ENCODE results near the gene PTPRN2.
"Not testable (repeated sequence)": the region's sequence is repeated elsewhere in the genome, so short reads cannot be mapped to it uniquely, and the experiment has no call there.

The PTPRN2 gene

DNA sequence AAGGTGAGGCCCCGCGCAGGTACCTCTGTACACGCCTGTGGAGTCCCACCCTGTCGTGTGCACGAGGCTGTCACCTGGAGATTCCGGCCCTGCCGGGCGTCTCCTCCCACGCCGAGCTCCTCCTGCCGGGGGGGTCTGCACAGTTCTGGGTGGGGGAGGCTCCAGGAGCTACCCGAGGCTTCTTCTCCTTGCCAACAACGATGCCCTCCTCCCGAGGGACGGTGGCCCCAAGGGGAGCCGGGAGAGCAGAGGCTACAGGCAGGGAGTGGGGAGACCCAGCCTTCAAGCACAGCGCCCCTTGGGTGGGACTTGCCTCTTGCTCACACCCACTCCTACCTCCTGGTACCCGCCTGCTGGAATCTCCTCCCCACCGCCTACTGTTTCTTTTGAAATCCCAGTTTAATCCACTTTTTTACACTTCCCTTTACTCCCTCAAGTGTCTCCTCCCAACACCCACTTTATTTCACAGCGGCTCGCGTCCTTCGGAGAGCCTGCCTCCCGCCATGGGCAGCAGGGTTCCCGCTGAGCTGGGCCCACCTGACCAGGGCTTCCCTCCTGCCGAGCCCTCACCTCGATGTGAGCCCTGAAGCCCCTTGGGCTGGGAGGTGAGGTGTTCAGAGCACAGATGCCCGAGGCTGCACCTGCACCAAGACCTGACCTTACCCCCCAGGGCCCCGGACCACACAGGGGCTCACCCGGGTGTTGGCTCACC lies 912.8 kb downstream of the PTPRN2 start:
- DNase-seq = no peak

DNA sequence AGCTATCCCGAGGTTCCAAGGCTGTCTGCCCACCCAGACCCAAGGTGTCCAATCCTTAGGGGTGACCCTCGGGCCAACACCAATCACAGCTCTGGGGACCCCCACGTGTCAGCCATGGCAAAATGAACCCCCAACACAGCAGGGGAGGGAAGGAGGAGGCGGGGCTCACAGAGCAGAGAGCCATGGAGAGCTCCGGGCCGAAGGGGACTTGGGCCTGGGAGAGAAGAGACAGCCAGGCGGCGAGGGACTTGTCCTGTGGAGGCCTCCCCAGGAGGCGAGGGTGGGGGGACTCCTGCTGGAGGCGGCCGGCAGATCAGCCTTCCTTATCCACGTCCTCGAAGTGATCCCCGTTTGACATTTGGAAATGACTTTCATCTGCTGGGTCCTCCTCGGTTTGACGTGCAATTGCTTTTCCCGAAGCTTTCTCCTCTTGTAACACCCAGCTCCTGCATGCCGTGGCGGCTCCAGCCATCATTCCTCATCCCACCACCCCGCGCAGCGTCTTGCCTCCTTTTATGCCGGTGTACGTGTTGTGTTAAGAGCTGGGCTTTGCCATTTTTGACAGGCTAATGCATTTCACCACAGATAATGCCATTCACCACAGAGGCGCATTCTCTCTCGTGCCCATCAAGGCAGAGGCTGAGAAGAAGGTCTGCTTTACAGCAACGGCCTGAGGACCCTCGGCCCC lies 913.5 kb downstream of the PTPRN2 start:
- DNase-seq = no peak

DNA sequence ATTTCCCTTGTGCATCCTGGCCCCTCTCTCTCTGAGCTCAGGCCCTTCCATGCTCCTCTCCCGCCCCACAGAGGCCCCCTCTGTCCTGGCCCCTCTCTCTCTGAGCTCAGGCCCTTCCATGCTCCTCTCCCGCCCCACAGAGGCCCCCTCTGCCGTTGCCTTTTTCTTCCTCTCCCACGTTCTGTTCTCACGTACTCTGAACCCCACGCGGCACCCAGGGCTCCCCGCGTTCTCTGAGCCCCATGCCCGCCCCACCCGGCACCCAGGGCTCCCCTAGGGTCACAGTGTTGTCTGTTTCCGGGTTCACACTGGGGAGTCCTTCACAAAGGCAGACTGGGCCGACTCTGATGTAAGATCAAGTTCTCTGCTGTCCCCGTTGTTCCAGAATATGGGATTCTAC lies 914.0 kb downstream of the PTPRN2 start:
- no peak for DNase-seq

DNA sequence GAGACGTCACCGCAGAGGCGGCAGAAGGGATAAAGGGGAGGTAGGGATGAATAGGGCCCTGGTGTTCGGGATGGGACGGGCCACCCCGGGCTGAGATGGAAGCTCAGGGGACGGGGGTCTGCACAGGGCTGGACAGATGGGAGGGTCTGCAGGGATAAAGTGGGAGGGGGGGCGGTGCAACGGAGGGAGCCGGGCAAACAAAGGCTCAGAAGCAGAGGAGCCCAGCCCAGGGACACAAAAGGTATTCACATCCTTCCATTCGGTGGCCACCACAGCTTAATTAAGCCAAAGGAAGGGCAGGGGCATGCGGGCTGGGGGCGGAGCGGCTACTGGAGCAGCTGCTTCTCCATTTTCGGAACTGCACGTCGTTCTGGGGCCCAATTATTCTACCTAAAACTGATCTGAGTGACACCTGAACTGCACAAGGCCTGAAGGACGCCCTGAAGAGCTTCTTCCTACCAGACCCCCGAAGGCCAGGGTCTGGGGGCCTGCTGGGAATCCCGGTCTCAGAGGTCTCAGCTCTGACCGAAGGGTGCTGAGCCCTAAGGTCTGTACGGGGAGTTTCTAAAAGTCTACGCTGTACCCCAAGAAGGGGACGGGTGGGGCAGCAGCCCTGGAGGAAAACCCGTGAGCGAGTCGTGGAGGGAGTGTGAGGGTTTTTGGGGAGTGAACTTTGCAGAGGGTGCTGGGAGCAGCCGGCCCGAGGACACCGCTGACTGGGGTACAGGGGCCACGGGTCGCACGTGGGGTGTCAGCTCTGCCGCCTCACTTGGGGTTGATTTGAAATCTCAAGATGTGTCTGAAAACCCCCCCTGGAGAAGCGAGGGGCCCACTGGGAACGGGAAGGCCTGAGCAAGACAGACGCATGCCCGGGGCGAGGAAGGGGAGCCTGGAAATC lies 916.0 kb downstream of the PTPRN2 start:
- DNase-seq = no peak

DNA sequence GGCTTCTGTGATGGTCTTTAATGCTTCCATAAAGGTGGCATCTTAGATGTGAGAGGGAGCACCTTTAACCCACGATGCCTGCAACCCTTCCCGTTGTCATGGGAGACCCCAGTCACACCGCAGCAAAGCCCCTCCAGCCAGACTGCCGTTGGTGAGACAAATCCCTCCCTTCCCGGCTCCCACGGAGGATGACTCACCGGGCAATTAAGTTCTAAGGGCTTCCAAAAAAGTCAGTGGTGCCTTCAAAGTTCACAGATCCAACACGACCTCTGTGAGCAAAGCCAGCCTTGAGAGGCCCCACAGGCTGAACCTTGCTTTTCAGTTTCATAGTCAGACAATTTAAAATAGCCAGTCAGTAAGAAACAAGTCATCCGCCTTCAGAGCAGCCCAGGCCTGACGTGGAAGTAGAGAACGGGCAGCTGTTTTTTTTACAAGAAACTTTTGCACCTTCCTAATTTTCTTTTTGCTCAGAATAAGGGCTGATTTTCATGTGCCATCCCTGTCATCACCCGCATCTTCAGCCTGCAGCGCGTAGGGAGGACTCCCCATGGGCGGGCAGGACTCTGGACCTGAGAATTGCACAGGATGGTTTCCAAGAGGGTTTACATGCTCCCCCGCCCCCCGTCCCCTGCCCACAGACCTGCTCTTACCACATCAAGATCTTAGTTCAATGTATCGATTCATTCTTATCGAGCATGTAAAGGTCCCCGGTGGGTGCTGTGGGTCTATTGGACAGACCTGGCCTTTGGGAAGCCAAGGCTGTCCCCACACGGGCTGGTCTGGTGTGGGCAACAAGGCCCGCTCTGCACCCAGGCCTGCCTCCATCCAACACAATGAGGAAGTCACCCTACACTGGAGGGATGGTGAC lies 916.9 kb downstream of the PTPRN2 start:
- no peak for DNase-seq

DNA sequence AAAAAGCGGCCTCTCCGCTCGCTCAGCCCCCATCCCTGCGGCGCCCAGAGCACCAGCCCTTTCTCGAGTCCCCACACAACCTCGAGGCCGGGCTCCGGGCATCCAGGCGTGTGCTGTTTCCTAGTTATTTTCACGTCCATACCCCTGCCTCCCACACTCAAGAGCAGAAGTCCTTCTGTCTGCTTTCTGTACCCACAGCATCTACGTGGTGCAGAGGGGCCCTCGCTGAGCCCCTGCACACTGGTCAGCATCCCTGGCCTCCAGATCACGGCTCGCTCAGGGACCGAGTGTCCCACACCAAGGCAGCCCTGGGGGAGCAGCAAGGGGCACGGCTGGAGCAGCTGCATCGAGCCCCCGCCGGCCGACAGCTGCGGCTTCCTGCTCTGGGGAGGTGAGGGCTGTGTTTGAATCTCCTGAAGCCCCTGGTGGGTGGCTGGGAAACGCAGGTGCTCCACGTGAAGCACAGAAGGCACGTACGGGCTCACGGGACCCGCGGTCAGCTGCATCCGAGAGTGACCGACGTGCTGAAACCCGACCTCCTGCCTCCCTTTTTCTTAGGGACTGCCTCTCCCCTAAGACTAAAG lies 917.8 kb downstream of the PTPRN2 start:
- no peak for DNase-seq

DNA sequence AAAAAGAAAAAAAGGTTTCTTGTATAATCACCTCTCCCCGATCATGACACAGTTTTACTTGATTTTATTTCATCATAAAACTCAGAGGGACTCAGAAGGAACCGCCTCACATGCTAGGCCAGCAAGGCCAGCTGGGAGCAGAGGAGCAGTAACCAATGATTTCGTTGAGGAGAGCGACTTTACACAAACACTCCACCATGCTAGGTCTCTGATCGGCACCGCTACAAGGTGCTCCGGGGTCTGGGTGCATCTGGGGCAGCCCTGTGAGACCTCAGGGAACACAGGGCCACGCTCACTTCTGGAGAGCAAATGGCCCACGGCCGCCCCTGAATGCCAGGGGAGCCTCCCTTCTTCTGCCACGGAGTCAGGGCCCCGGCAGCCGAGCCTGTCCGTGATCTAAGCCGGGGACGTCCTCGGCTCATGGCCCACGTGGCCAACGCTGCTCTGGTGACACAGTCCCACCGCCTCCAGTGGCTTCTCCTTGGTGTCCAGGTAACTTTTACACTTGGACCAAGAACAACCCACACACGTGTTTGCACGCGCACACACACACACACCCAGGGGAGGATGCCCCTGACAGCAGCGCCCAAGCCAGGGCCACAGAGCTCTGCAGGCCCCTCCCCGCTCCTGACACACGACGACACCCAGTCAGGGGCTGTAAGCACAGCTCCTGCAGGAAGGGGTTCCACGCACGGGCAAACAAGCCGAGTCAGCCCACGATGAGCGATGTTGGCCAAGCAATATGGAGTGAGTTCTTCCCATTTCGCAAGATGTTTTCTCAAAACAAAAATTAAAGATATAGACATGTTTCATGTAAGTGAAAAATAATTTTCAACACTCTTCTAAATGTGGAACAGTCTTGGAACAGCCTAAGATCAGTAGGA lies 918.5 kb downstream of the PTPRN2 start:
- no peak for DNase-seq

DNA sequence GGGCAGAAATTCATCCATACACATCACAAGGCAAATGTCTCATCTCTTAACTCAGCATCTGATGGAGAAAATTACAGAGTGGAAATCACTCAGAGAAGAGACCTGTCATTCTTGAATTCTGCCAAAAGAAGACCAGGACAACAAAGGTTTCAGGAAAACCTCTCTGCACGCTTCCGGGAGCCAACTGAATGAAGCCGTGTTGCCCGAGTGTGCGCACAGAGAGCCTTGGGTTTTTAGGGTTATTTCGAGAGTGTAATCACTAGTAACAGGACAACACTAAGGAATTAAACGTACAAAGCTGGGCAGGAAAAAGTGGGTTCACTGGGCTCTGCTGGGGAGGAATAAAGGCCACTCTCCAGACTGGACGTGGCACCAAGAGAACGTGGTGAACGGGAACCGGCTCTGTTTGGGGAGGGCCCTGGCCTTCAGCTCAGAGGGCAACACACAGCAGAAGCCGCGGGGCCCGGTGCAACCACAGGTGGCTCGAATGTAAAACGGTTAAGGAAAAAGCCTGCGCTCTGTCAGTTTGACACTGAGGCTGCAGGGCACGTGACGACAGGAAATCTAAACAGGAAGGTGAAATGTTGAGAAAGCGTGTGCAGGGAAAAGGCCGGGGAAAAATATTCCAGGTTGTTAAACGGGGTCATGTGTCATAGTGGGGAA lies 919.3 kb downstream of the PTPRN2 start:
- no peak for DNase-seq

DNA sequence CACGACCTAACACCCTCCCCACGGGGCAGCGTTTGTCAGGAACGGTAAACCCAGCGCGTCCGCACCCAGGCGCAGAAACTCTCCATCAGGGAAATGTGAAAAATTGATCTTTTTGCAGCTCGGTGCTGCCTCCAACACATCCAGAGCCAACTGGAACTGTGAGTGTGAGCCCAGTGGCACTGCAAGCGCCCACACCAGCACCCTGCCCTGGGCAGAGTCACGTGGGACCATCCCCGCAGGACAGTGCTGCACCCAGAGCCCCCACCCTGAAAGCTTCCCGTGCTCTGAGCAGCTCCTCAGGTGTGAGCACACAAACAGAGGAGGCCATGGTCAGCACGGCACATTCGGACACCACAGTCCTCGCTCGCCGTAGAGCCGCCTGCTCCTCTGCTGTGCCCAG lies 919.9 kb downstream of the PTPRN2 start:
- no peak for DNase-seq

DNA sequence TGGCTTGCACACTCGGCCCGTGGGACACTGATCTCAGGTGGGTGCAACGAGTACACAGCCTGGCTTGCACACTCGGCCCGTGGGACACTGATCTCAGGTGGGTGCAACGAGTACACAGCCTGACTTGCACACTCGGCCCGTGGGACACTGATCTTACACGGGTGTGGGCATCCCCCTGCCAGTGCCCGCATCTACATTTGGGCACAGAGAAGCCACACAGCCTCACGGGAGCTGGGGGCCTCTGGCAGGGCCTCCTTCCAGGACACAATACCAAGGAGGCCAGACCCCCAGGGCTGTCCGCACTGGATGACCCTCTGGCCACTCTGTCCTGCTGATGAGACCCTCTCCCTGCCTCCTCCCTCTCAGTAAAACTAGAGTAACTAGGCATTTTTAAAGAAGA lies 920.4 kb downstream of the PTPRN2 start:
- DNase-seq = no peak

DNA sequence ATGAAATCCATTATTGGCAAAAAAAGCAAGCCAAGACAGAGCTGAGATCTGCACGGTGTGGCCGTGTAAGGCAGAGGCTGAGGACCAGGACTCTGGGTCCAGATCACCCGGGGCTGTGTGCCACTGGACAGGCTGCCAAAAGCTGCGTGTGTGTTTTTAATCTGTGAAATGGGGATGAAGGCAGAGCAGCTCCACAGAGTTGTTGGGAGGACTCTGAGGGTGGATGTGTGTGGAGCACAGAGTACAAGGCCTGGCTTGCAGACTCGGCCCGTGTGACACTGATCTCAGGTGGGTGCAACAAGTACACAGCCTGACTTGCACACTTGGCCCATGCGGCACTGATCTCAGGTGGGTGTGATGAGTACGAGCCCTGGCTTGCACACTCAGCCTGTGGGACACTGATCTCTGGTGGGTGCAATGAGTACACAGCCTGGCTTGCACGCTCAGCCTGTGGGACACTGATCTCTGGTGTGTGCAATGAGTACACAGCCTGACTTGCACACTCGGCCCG lies 921.0 kb downstream of the PTPRN2 start:
- DNase-seq = no peak

DNA sequence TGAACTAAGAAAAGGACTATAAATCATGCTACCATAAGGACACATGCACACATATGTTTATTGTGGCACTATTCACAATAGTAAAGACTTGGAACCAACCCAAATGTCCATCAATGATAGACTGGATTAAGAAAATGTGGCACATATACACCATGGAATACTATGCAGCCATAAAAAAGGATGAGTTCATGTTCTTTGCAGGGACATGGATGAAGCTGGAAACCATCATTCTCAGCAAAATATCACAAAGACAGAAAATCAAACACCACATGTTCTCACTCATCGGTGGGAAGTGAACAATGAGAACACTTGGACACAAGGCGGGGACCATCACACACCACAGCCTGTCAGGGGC lies 922.0 kb downstream of the PTPRN2 start:
- DNase-seq = not testable (repeated sequence)

DNA sequence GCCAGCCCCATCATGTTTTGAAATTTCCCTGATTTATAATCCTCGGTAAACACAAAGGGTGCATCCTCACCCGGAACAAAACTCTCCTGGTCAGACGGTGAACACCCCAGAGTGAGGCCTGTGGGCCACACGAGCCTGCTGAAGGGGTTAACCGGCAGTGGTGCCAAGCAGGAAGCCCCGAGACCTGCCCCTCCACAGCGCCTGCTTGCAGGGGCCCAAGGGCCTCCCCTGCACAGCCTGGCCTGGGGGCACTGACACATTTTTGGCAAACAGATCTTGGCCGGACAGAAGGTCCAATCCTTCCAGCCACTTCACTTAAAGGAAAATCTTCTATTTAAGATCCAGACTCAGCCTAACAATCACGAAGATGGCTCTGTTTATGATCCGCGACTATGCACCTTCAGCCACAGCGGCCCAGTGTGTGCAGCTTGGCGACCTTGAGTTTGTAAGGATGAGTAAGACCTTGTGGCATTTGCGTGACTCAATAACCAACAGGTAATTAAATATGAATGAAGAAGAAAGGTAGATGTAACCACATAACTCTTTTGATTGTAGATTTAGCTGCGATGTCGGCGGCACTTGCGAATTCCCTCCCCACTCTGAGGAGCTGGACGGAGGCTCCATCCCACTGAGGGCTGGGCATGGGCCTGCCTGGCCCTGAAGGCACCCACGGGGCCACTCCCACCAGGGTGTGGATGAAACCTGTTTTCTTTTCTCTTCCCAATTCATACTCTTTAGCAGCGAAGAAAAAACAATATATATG lies 922.6 kb downstream of the PTPRN2 start:
- DNase-seq = no peak

DNA sequence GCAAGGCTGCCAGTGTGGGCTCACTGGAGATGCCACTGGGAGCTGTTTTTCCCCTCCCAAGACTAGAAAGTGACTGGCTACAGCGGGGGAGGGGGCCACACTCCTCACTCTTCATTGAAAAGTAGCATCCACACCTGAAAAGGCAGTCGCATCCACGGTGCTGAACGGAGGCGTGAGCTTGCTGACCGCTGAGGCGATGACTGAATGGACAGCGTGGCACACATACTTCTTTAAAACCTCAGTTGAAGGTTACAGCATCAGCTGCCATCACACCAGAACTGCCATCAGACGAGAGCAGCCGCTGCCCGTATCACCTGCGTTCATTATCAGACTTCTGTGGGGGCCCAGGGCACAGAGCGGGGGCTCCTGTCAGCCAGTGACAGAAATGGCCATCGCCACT lies 923.6 kb downstream of the PTPRN2 start:
- DNase-seq = no peak

DNA sequence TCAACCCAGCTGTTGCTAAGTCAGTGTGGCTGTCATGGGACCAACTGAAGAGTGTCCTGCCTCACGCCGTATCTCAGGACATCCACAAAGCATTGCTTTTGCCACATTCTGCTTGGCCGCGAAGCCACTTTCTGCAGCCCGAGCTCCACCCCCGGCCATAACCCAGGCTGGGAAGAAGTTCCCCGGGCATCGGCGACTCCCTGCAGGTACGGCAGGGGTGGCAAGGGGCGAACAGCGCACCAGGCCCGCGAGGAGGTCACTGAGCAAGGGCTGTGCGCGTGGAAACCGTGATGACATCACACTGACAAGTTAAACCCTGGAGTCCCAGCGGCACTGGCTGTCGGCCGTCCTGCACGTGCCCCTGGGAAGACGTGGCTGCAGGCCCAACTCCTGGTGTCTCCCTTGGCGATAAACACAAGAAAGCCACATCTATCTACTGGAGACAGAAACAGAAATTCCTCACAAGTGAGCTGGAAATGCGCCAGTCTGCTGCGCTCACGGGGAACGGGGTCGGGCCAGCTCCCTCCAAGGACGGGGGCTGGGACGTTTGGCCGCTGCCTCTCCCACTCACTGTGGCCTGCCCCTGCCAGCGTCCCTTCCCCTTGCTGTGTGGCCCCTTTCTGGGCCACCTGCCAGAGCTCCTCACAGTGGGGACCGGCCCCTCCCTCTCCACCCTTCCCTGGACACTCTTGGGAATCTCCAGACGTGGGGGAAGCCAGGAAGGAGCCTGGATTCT lies 924.5 kb downstream of the PTPRN2 start:
- no peak for DNase-seq

DNA sequence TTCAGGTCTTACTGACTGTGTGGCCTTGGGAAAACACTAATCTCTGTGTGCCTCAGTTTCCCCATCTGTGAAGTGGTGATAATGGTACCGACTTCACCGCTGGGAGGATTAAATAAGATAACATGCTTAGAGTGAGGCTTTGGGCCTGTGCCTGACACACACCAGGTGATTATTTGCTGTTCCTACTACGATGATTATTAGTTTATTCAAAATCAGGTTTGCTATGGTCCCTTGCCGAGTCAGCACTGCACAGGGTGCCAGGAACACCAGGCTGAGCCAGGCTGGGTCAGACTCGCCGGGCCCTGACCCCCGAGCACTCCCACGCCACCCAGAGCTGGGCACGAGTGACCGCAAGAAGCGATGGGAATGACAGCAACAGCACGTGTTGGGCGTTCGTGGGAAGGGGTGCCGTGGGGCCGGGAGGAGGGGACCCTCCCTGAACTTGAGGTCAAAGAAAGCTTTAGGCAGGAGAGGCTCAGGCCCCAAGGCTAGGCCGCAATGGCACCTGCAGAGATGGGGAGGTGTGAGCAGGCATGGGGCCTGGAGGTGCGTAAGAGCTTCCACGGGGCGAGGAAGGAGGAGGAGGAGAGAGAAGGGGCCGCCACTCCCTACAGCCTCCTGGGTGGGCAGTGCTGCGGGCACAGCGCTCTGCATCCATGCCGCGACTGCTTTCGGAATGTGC lies 925.4 kb downstream of the PTPRN2 start:
- DNase-seq = no peak

DNA sequence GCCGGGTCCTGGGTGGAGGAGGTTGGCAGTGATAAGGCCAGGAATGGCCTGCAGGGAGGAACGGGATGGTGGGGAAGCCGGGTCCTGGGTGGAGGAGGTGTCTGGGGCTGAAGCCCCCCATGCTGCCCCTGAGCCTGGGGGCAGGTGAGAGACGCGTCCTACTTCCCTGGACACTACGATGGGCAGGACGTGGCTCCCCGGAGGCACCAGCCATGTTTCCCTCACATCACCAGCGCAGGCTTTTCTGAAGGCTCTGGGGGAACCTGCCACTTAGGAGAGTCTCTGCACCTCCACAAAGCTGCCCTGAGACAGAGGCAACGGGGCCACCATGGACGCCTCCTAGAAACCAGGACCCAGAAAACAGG lies 926.0 kb downstream of the PTPRN2 start:
- DNase-seq = no peak

DNA sequence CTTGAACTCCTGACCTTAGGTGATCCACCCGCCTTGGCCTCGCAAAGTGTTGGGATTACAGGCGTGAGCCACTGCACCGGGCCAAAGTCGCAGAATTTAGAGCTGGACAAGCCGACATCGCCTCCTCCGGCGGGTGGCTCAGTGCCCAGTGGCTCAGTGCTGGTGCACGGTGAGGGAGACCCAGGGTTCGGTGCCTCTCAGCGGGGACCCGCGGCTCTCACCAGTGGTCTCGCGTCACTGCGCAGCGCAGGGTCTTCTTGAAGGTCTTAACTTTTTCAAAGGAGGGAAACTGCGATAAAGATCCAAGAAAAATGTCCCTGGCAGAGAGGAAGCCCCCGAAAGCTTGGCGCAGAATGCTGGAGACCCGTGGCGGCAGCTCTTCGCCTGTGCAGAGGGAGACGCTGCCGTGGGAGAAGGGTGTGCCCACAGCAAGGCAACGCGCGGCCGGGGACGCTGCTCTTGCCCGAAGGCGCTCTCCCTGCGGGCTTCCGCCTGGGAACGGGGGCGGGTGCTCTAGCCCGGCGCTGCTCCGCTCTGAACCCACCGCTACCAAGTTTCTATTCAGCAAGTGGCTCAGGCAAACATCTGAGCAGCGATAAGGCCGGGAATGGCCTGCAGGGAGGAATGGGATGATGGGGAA lies 926.5 kb downstream of the PTPRN2 start:
- no peak for DNase-seq
